GM18951 (cell line): ENCODE results near the gene SLC4A5.
"Not testable (repeated sequence)": the region's sequence is repeated elsewhere in the genome, so short reads cannot be mapped to it uniquely, and the experiment has no call there.

Experiments
- POLR2A ChIP-seq: IDR thresholded peaks from 4 replicates; pipeline ENCODE4 v1.6.1; 2011; ENCODE audit warnings: mild to moderate bottlenecking; ENCODE audit not compliant: insufficient read length, insufficient read depth; ENCODE audit errors: extremely low read depth
- in situ Hi-C: fragments of 300-500 bp; cut with MboI; formaldehyde crosslinking; loops from one replicate; pipeline ENCODE4 v1.12.0; 2022; ENCODE audit warnings: low sequenced_read_pairs, mixed read lengths, inconsistent platforms; ENCODE audit not compliant: unreplicated experiment

Gene SLC4A5

GRCh38 chr2:74239346-74239745 lies 103.9 kb downstream of the SLC4A5 start:
- in situ Hi-C loops = no loop called here
- no peak for TF ChIP-seq POLR2A

GRCh38 chr2:74238879-74239278 lies 104.3 kb downstream of the SLC4A5 start:
- TF ChIP-seq POLR2A = no peak
- in situ Hi-C loops = no loop called here

GRCh38 chr2:74235041-74235440 lies 108.2 kb downstream of the SLC4A5 start:
- TF ChIP-seq POLR2A = no peak
- in situ Hi-C loops = no loop called here

DNA sequence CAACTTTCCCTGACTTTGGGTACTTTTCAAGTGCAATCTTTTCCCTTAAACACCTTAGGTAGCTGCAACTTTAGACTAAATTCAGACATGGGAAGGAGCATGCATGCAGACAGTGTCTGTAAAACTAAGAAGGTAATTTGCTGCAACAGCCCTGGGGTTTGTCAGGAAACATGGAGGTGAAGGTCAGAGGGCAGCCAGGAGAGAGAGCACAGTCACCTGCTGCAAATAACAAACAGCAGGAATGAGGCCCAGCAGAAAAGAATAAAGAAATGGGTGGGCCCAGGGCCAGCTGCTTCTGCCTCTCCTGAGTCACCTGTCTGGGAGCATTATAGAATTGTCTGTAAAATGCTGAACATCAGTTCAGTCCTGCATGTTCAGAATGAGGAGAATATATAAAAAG lies 109.6 kb downstream of the SLC4A5 start:
- in situ Hi-C loops = no loop called here
- TF ChIP-seq POLR2A = no peak

DNA sequence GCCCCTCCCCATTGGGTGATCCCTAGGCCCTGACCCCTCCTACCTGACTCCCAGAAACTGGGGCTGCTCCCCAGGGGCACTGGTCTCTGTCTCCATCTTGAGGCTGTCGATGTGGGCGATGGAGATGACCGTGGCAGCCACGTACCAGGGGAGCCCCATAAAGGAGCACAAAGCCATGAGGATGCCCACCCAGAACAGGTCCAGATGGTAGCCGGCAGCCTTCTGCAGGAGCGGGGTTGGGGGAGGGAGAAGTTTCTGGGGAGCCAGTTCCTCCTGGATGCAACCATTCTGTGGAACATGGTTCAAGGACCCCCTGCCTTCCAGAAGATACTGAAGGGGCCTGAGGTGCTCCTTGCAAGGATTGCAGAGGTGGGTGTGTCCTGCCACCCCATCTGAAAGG lies 110.8 kb downstream of the SLC4A5 start:
- no peak for TF ChIP-seq POLR2A
- in situ Hi-C loops = no loop called here

GRCh38 chr2:74229865-74230264 lies 113.4 kb downstream of the SLC4A5 start:
- in situ Hi-C loops = not testable (repeated sequence)

DNA sequence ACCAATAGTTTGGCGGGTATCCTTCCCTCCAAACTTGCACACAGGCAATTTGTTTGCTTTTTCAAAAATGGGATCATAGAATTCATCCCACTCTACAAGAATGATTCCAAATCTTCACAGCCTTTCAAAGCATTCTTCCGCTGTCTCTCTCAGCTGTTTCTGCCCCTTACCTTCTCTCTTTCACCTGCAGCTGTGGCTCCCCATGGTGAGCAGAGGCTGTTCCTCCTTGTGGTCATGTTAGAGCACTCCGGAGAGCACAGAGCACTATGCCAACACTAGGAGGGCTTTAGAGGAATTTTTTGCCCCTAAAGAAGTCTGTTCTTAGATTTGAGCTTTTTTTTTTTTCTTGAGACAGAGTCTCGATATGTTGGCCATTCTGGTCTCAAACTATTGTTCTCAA lies 114.4 kb downstream of the SLC4A5 start:
- in situ Hi-C loops = no loop called here
- no peak for TF ChIP-seq POLR2A

GRCh38 chr2:74227646-74228045 lies 115.6 kb downstream of the SLC4A5 start:
- TF ChIP-seq POLR2A = no peak
- in situ Hi-C loops = no loop called here

GRCh38 chr2:74226648-74227213 lies 116.5 kb downstream of the SLC4A5 start:
- in situ Hi-C loops = no loop called here
- no peak for TF ChIP-seq POLR2A

- no peak for TF ChIP-seq POLR2A
- in situ Hi-C loops = no loop called here
These were observed 117.3 kb downstream of the SLC4A5 start for GRCh38 chr2:74225698-74226459.

DNA sequence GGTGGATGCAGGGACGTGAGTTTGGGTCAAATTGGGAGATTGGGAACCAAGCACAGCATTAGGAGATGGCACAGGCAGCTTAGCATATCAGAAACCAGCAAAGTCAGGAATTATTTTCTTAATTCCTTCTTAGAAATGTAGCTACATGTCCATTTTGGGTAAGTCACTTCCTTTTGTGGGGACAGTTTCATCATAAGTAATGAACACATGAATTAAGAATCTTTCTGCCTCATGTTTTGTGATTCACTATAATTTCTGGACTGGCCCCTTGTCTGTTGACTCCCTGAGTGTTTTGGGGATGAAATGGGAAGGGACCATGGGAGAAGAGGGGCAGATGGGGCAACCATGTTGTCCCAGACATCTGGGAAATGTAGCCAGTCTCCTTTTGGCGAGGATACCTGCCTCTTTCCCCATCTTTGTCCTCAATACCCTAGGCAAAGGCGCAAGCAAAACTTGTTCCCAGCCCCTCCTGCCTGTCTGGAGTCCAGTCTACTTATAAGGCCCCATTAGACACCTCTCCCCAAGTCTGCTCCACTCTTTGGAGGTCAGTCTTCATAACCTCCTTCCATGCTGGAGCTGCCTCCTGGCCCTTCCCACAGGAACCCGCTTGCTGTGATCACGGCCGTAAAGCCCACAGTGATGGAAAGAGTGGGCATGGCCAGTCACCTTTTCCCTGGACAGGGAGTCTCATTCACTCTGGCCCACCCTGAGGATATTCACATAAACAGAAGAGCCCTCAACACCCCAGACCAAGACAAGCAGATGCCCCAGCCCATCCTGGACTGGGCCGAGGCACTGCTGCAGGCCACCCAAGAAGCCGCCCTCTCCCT lies 119.1 kb downstream of the SLC4A5 start:
- in situ Hi-C loops = no loop called here

DNA sequence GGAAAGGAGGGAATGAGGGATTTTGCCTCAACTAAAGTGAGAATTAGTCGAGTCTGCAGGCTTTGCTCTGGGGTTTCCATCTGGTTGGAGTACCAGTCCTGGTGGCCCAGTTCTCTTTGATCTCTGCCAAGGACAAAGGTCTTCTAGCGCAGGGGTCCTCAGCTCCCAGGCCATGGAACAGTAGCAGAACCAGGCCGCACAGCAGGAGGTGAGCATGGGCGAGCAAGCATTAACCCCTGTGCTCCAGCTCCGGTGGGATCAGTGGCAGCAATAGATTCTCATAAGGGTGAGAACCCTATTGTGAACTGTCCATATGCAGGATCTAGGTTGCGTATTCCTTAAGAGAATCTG lies 120.9 kb downstream of the SLC4A5 start:
- in situ Hi-C loops = no loop called here
- TF ChIP-seq POLR2A = peak; percentile 16

More for the DNA sequence above, 119.1 kb downstream of the SLC4A5 start:
- peak; percentile 12 for TF ChIP-seq POLR2A

DNA sequence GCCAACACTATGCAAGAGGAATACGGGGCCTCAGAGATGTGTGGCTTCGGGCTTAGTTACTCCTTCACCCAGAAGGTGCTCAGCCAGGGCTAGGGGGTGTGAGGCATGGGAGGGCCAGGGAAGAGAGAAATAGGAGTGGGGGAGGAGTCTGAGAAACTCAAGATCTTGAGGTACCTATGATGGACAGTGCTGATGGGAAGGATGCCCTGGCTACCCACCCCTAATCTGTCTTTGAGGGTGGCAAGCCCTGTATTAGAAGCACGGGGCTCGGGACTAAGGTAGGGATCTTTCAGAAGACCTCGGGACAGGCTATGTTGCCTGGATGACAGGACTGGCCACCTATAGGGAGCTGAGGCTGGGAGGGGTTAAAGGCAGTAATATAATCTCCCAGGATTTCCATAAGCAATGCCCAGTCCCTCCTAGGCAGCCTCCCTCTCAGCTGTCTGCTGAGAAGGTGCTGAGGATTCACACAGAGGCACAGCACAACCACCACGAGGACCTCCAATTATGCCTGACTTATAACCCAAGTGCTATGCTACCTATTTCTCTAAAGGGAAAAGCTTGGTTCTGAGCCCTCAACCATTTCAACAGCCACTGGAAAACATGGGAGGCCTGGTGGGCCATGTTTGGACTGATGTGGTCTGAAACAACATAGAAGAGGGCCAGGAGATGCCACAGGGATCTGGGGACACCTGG lies 121.5 kb downstream of the SLC4A5 start:
- no peak for TF ChIP-seq POLR2A
- in situ Hi-C loops = no loop called here
